Central memory CD8-positive, alpha-beta T cell (primary cell): ENCODE measurements around the gene GH2.
"Not testable (repeated sequence)": the region's sequence is repeated elsewhere in the genome, so short reads cannot be mapped to it uniquely, and the experiment has no call there.

Experiments
- ATAC-seq: fragments of 150-1000 bp; cut with Tn5 transposase; replicated peaks from 2 replicates; pipeline ENCODE4 v1.10.0; 2022; ENCODE audit warnings: mild to moderate bottlenecking, moderate FRiP score, moderate number of reproducible peaks; ENCODE audit not compliant: poor library complexity, severe bottlenecking; ENCODE audit errors: extremely low read depth
- DNase-seq, 2 donors: peaks; one replicate each; pipeline ENCODE4 v3.0.0; 2021; ENCODE audit warnings: low spot score in 2 of 2
- H3K27ac Mint-ChIP-seq: one replicate; pipeline ENCODE4 v1.8.0; 2022; ENCODE audit warnings: low read depth, mild to moderate bottlenecking, moderate library complexity, mixed read lengths
- H3K27me3 Mint-ChIP-seq: one replicate; pipeline ENCODE4 v1.8.0; 2022; ENCODE audit warnings: mixed read lengths
- H3K36me3 Mint-ChIP-seq: one replicate; pipeline ENCODE4 v1.8.0; 2022; ENCODE audit warnings: mild to moderate bottlenecking, moderate library complexity, mixed read lengths; ENCODE audit not compliant: insufficient read depth
- H3K4me1 Mint-ChIP-seq: one replicate; pipeline ENCODE4 v1.8.0; 2022; ENCODE audit warnings: mixed read lengths
- H3K4me3 Mint-ChIP-seq: one replicate; pipeline ENCODE4 v1.8.0; 2022; ENCODE audit warnings: mild to moderate bottlenecking, moderate library complexity, mixed read lengths
- H3K9me3 Mint-ChIP-seq: one replicate; pipeline ENCODE4 v1.8.0; 2022; ENCODE audit warnings: mixed read lengths

GH2 gene

GRCh38 chr17:63855185-63855584 is 26.6 kb downstream of the GH2 start:
- no peak overlapping the region for H3K4me3 Mint-ChIP-seq
- no peaks in the 10 kb centered on the region for H3K4me1 Mint-ChIP-seq
- no peak for DNase-seq
- H3K27ac Mint-ChIP-seq: no peak overlapping the region
- no peaks in the 10 kb centered on the region for H3K36me3 Mint-ChIP-seq
- ATAC-seq: no peak
- no peaks in the 10 kb centered on the region for H3K27me3 Mint-ChIP-seq
- no peaks in the 10 kb centered on the region for H3K9me3 Mint-ChIP-seq

- Mint-ChIP-seq H3K27me3 (no peaks in the 10 kb centered on the region), H3K4me1 (peaks cover 1% of the 10 kb centered on the region), H3K36me3 (no peaks in the 10 kb centered on the region), H3K27ac (no peak overlapping the region), H3K9me3 (no peaks in the 10 kb centered on the region), H3K4me3 (no peak overlapping the region)
- no peak for DNase-seq
- ATAC-seq: no peak
Measured at GRCh38 chr17:63854709-63855108, 27.0 kb downstream of the GH2 start.

GRCh38 chr17:63853260-63853659 is 28.5 kb downstream of the GH2 start:
- no peak overlapping the region for H3K27ac Mint-ChIP-seq
- H3K4me3 Mint-ChIP-seq: no peak overlapping the region
- H3K27me3 Mint-ChIP-seq: no peaks in the 10 kb centered on the region
- no peaks in the 10 kb centered on the region for H3K36me3 Mint-ChIP-seq
- ATAC-seq: no peak
- DNase-seq: no peak
- H3K9me3 Mint-ChIP-seq: no peaks in the 10 kb centered on the region
- peaks cover 11% of the 10 kb centered on the region for H3K4me1 Mint-ChIP-seq

DNA sequence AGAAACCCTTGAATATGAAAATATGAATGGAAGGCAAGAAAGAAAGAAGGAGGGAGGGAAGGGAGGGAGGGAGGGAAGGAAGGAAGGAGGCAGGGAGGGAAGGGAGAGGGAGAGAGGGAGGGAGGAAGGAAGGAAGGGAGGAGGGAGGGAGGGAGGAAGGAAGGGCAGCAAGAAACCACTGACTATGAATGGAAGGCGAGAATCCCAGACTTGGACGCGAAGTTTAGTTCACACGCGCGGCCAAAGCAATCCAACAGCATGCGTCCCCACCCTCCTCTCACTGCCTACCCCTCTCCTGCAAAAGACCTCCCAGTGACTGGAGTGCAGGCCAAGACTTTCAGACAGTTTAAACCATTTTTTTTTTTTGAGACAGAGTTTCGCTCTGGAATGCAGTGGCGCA is 31.3 kb downstream of the GH2 start:
- Mint-ChIP-seq H3K27ac (no peak overlapping the region), H3K27me3 (no peaks in the 10 kb centered on the region), H3K36me3 (no peaks in the 10 kb centered on the region), H3K4me1 (peaks cover 18% of the 10 kb centered on the region), H3K9me3 (no peaks in the 10 kb centered on the region), H3K4me3 (no peak overlapping the region)
- DNase-seq (no peak), ATAC-seq (no peak)

GRCh38 chr17:63848834-63849689 is 32.7 kb downstream of the GH2 start:
- no peaks in the 10 kb centered on the region for H3K9me3 Mint-ChIP-seq
- peak overlapping the region; percentile 64 for H3K4me3 Mint-ChIP-seq

DNA sequence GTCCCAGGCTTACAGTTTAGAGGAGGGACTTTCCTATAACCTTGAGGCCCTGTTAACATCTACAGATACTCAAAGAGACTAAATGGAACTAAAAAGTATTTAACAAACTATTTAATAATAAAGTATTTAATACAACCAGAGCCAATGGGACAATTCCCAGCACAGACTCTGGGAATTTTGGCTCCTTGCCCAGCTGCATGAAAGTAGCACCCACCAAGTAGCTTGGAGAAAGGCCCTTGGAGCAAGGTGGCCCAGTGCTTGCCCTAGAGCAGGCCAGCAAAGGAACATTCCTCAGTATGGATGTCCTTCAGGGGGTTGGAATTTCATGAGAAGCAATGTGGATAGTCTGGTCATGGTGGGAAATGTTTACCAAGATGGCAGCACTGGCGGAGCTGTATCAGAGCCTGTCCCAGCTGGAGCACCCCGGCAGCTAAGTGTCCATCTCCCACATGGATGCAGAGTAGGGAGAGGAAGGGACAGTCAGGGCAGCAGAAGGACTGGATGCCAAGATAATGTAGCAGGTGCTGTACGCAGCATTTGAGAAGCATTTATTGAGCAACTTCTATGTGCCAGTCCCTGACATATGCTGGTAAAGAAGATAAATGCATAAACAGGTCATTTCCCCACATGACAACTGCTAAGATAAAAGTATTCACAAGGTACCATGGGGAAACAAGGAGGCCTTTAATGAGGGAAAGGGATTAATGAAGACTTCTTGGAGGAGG is 34.1 kb downstream of the GH2 start:
- no peak for DNase-seq
- H3K36me3 Mint-ChIP-seq: peaks cover 5% of the 10 kb centered on the region
- peaks cover 18% of the 10 kb centered on the region for H3K4me1 Mint-ChIP-seq
- H3K27me3 Mint-ChIP-seq: no peaks in the 10 kb centered on the region
- no peaks in the 10 kb centered on the region for H3K9me3 Mint-ChIP-seq
- no peak for ATAC-seq
- H3K4me3 Mint-ChIP-seq: peak overlapping the region; percentile 48
- no peak overlapping the region for H3K27ac Mint-ChIP-seq

More at GRCh38 chr17:63848834-63849689, 32.7 kb downstream of the GH2 start:
- Mint-ChIP-seq H3K36me3 (no peaks in the 10 kb centered on the region), H3K27me3 (no peaks in the 10 kb centered on the region), H3K27ac (peak overlapping the region; percentile 76), H3K4me1 (peaks cover 18% of the 10 kb centered on the region)
- DNase-seq: peak; percentile 93 to 95
- peak; percentile 93 for ATAC-seq

GRCh38 chr17:63845509-63845908 is 36.2 kb downstream of the GH2 start:
- Mint-ChIP-seq H3K9me3 (no peaks in the 10 kb centered on the region), H3K27me3 (no peaks in the 10 kb centered on the region), H3K4me1 (peaks cover 35% of the 10 kb centered on the region), H3K4me3 (no peak overlapping the region), H3K27ac (no peak overlapping the region), H3K36me3 (peaks cover 16% of the 10 kb centered on the region)
- no peak for ATAC-seq
- no peak for DNase-seq

DNA sequence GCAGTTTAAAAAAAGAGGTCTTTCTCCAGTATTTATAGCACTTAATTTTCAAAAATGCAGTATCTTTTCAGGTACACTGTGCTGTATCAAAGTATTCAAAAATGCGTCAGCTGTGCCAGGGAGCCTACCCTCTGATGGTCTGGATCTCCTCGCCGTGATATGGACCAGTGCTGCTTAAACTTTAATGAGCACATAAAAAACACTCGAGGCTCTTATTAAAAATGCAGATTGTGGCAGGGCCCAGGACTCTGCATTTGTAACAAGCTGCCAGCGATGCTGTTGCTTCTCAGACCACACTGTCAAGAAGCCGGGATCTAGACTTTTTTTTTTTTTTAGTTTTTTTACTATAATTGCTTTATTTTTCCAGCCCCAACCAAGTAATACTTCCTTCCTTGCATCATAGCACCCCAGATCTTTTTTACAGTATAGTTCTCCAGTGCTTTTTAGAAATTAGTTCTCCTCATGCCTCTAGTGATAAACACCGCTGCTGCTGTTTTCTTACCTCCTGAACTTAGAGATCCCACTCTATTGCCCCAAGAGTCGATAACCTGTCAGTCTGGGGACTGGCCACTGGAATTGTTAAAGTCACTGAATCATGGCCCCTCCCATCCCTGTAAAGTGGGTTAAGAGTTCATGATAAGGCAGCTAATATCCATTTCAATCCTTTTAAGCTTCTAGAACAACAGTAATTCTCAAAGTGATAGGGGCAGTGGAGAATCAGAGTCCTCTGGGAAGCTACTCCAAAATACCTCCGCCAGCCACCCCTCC is 37.6 kb downstream of the GH2 start:
- H3K36me3 Mint-ChIP-seq: peaks cover 16% of the 10 kb centered on the region
- H3K4me3 Mint-ChIP-seq: peak overlapping the region; percentile 93
- DNase-seq: no peak
- peaks cover 33% of the 10 kb centered on the region for H3K4me1 Mint-ChIP-seq
- no peaks in the 10 kb centered on the region for H3K27me3 Mint-ChIP-seq
- H3K27ac Mint-ChIP-seq: peak overlapping the region; percentile 71
- no peaks in the 10 kb centered on the region for H3K9me3 Mint-ChIP-seq
- ATAC-seq: no peak

DNA sequence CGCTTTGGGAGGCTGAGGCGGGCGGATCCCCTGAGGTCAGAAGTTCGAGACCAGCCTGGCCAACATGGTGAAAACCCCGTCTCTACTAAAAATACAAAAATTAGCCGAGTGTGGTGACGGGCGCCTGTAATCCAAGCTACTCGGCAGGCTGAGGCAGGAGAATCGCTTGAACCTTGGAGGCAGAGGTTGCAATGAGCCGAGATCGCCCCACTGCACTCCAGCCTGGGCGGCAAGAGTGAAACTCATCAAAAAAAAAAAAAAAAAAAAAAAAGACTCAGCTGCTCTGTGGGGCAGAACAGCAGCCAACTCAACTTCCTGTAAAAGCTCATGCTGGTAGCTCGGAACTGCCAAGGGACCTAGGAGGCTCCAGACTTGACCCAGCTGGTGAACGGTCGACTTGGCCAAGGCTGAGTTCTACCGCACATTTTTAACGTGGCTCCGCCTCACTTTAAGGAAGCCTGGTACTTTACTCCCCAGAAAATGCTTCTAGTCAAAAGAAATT is 38.3 kb downstream of the GH2 start:
- not testable (repeated sequence) for H3K9me3 Mint-ChIP-seq, DNase-seq, H3K27me3 Mint-ChIP-seq
- ATAC-seq: peak; percentile 30
- H3K4me3 Mint-ChIP-seq: peak overlapping the region; percentile 93
- H3K27ac Mint-ChIP-seq: peak overlapping the region; percentile 71
- peaks cover 16% of the 10 kb centered on the region for H3K36me3 Mint-ChIP-seq
- H3K4me1 Mint-ChIP-seq: peaks cover 35% of the 10 kb centered on the region

- peak within 1 kb of the TSS; percentile 93 for H3K4me3 Mint-ChIP-seq
- no peaks in the 10 kb centered on the region for H3K9me3 Mint-ChIP-seq
- H3K27me3 Mint-ChIP-seq: no peaks in the 10 kb centered on the region
- ATAC-seq (peak; percentile 91), DNase-seq (peak; percentile 97)
- peak within 1 kb of the TSS; percentile 93 for H3K27ac Mint-ChIP-seq
- H3K4me1 Mint-ChIP-seq: peaks cover 36% of the 10 kb centered on the region
- H3K36me3 Mint-ChIP-seq: peaks cover 16% of the 10 kb centered on the region
Measured at GRCh38 chr17:63842540-63843386, 39.0 kb downstream of the GH2 start, which contains the start of gene SMARCD2. TSS of gene SMARCD2 (minus strand) at chr17:63842685. CDS start at chr17:63842674, 11 bp downstream.

- ATAC-seq: peak; percentile 40
- peaks cover 36% of the 10 kb centered on the region for H3K4me1 Mint-ChIP-seq
- H3K27me3 Mint-ChIP-seq: no peaks in the 10 kb centered on the region
- peak overlapping the region; percentile 93 for H3K4me3 Mint-ChIP-seq
- no peaks in the 10 kb centered on the region for H3K9me3 Mint-ChIP-seq
- H3K27ac Mint-ChIP-seq: peak overlapping the region; percentile 93
- DNase-seq: no peak
- H3K36me3 Mint-ChIP-seq: peaks cover 16% of the 10 kb centered on the region
Measured at GRCh38 chr17:63842173-63842539, 39.6 kb downstream of the GH2 start.
